ENCODE data around the gene KXD1.

The KXD1 gene

GRCh38 chr19:18523841-18524240, 33.8 kb upstream of the KXD1 start:
- TF ChIP-seq CTCF (IDR thresholded peaks at IDR 0.05; ENCODE audit: insufficient read depth, low read depth, low read length, missing control alignments): no peak
- H3K4me3 ChIP-seq (ENCODE audit: low read depth, low read length): no peak overlapping the region
- DNase-seq (ENCODE audit: low read depth): no peak

- DNase-seq (ENCODE audit: low read depth): no peak
- no peak for TF ChIP-seq CTCF (IDR thresholded peaks at IDR 0.05; ENCODE audit: insufficient read depth, low read depth, low read length, missing control alignments)
- no peak overlapping the region for H3K4me3 ChIP-seq (ENCODE audit: low read depth, low read length)
Measured at GRCh38 chr19:18526316-18526715, 31.4 kb upstream of the KXD1 start.

- DNase-seq (ENCODE audit: low read depth): no peak
- TF ChIP-seq CTCF (IDR thresholded peaks at IDR 0.05; ENCODE audit: insufficient read depth, low read depth, low read length, missing control alignments): no peak
- no peak overlapping the region for H3K4me3 ChIP-seq (ENCODE audit: low read depth, low read length)
Measured at GRCh38 chr19:18529782-18530181, 27.9 kb upstream of the KXD1 start.

GRCh38 chr19:18531485-18531884, 26.2 kb upstream of the KXD1 start:
- no peak overlapping the region for H3K4me3 ChIP-seq (ENCODE audit: low read depth, low read length)
- no peak for DNase-seq (ENCODE audit: low read depth)
- TF ChIP-seq CTCF (IDR thresholded peaks at IDR 0.05; ENCODE audit: insufficient read depth, low read depth, low read length, missing control alignments): no peak

- no peak overlapping the region for H3K4me3 ChIP-seq (ENCODE audit: low read depth, low read length)
- DNase-seq (ENCODE audit: low read depth): no peak
- no peak for TF ChIP-seq CTCF (IDR thresholded peaks at IDR 0.05; ENCODE audit: insufficient read depth, low read depth, low read length, missing control alignments)
Measured at GRCh38 chr19:18532168-18532890, 25.3 kb upstream of the KXD1 start.

- H3K4me3 ChIP-seq (ENCODE audit: low read depth, low read length): no peak overlapping the region
- no peak for TF ChIP-seq CTCF (IDR thresholded peaks at IDR 0.05; ENCODE audit: insufficient read depth, low read depth, low read length, missing control alignments)
- no peak for DNase-seq (ENCODE audit: low read depth)
Measured at GRCh38 chr19:18533058-18533457, 24.6 kb upstream of the KXD1 start.

- no peak overlapping the region for H3K4me3 ChIP-seq (ENCODE audit: low read depth, low read length)
- TF ChIP-seq CTCF (IDR thresholded peaks at IDR 0.05; ENCODE audit: insufficient read depth, low read depth, low read length, missing control alignments): no peak
- no peak for DNase-seq (ENCODE audit: low read depth)
Measured at GRCh38 chr19:18536475-18536874, 21.2 kb upstream of the KXD1 start.

All from GM12865 (cell line).